ENCODE measurements around the gene ZNF121.

Gene ZNF121

GRCh38 chr19:9584073-9584833 lies at the start of gene ZNF121:
Gene ZNF121, minus strand, starts transcription at chr19:9584504. Its CDS starts 16,407 bp downstream, at chr19:9568097.
- TF ChIP-seq, protein P1, sequence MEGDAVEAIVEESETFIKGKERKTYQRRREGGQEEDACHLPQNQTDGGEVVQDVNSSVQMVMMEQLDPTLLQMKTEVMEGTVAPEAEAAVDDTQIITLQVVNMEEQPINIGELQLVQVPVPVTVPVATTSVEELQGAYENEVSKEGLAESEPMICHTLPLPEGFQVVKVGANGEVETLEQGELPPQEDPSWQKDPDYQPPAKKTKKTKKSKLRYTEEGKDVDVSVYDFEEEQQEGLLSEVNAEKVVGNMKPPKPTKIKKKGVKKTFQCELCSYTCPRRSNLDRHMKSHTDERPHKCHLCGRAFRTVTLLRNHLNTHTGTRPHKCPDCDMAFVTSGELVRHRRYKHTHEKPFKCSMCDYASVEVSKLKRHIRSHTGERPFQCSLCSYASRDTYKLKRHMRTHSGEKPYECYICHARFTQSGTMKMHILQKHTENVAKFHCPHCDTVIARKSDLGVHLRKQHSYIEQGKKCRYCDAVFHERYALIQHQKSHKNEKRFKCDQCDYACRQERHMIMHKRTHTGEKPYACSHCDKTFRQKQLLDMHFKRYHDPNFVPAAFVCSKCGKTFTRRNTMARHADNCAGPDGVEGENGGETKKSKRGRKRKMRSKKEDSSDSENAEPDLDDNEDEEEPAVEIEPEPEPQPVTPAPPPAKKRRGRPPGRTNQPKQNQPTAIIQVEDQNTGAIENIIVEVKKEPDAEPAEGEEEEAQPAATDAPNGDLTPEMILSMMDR (conservative IDR thresholded peaks at IDR 0.05; ENCODE audit: control insufficient read depth, insufficient read depth, low read depth, low read length) = no peak
- DNase-seq (ENCODE audit: low read depth) = peak; percentile 71
- H3K4me3 ChIP-seq (ENCODE audit: control insufficient read depth, low read depth, low read length) = peak within 1 kb of the TSS; percentile 96

GRCh38 chr19:9627856-9628255 lies 43.6 kb upstream of the ZNF121 start:
- H3K4me3 ChIP-seq (ENCODE audit: control insufficient read depth, low read depth, low read length) = no peak overlapping the region
- no peak for DNase-seq (ENCODE audit: low read depth)
- TF ChIP-seq, protein P1 (conservative IDR thresholded peaks at IDR 0.05; ENCODE audit: control insufficient read depth, insufficient read depth, low read depth, low read length) = no peak

DNA sequence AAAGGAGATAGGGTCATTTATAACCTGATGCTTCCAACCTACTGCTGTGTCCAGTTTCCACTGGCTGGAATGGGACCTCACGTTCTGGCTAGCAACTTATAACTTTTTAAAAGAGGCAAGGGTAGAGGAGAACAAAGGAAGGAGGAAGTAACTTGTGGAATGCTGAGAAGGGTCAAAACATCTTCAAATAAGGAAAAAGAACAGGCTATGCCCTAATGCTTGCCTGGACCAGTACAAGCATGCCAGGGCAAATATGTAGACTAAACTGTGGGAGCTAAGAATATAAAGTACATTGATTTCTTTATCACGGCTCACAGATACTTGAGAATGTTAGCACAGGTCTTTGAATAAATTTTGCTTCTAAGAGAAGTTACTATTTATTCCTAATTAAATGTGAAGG lies 38.2 kb upstream of the ZNF121 start:
- H3K4me3 ChIP-seq (ENCODE audit: control insufficient read depth, low read depth, low read length) = no peak overlapping the region
- TF ChIP-seq, protein P1 (conservative IDR thresholded peaks at IDR 0.05; ENCODE audit: control insufficient read depth, insufficient read depth, low read depth, low read length) = no peak
- DNase-seq (ENCODE audit: low read depth) = no peak

- H3K4me3 ChIP-seq (ENCODE audit: control insufficient read depth, low read depth, low read length) = peak within 1 kb of the TSS; percentile 81
- peak; percentile 90 for DNase-seq (ENCODE audit: low read depth)
- TF ChIP-seq, protein P1 (conservative IDR thresholded peaks at IDR 0.05; ENCODE audit: control insufficient read depth, insufficient read depth, low read depth, low read length) = no peak
Measured at GRCh38 chr19:9621156-9622037, 37.1 kb upstream of the ZNF121 start, which contains the start of gene ZNF561. Gene ZNF561, minus strand, starts transcription at chr19:9621232. Its CDS starts 1,776 bp downstream, at chr19:9619456.

- TF ChIP-seq, protein P1 (conservative IDR thresholded peaks at IDR 0.05; ENCODE audit: control insufficient read depth, insufficient read depth, low read depth, low read length) = no peak
- H3K4me3 ChIP-seq (ENCODE audit: control insufficient read depth, low read depth, low read length) = peak overlapping the region; percentile 81
- no peak for DNase-seq (ENCODE audit: low read depth)
Measured at GRCh38 chr19:9620842-9621155, 36.5 kb upstream of the ZNF121 start.

DNA sequence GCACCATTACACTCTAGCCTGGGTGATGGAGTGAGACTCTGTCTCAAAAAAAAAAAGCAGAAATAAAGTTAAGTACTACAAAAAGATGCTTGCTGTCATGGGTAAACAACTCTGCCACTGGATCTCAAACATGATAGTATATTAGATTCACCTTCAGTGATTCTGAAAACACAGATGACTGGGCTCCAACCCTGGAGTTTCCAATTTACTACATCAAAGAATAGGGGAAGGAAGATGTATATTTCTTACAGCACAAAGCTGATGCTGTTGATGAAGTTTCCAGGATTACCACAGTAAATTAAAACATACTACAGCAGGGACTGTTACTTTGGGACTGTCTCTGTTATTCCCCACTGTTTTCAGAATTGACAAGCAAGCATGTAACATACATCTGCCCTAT lies 31.5 kb upstream of the ZNF121 start:
- H3K4me3 ChIP-seq (ENCODE audit: control insufficient read depth, low read depth, low read length) = no peak overlapping the region
- DNase-seq (ENCODE audit: low read depth) = no peak
- TF ChIP-seq, protein P1 (conservative IDR thresholded peaks at IDR 0.05; ENCODE audit: control insufficient read depth, insufficient read depth, low read depth, low read length) = no peak

Data from fibroblast of mammary gland (primary cell).